Measurements from ENCODE around the gene ACO1. TPM values are rescaled to one million over a fixed set of nuclear protein-coding genes. Genes with fewer than 3 reads are reported as not detected.

ACO1 gene
- total RNA-seq, 1 experiment from 2014 or later: 81.1 TPM

DNA sequence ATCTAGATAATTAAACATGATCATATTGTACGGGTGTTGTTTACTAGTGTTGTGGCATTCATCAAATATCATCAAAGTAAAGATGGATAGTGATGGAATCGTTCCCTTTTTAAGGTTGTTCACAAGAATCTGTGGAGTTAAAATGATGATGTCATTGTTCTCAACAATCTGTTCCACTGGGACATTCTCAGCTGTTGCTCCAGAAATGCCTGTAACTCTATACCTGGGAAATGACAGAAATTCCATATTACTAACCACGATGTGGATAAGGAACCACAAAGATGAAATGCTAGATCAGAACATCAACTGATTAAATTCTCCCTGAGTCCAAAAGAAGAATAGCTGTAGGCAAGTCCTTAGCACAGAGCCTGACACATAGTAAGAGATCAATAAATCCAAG is 103.5 kb downstream of the ACO1 start:
- DNase-seq (ENCODE audit: low read depth): peak; percentile 95

DNA sequence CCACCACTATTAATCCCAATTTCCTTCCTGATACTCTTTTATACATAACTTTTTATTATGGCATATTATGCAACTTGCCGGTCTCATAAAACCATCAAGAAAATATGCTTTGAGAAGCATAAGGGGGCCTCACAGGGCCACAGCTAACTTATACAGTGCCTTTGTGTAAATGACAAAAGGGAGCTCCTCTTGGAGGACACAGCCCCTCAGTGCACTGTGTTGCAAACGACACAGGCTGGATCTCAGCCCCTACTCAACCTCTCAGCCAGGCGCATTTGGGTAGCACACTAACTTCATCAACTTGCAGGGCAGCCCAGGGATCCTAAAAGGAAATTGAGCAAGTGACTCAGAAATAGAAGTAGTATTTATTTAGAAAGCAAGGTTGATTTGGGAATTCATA is 106.2 kb downstream of the ACO1 start:
- DNase-seq (ENCODE audit: low read depth): no peak

DNA sequence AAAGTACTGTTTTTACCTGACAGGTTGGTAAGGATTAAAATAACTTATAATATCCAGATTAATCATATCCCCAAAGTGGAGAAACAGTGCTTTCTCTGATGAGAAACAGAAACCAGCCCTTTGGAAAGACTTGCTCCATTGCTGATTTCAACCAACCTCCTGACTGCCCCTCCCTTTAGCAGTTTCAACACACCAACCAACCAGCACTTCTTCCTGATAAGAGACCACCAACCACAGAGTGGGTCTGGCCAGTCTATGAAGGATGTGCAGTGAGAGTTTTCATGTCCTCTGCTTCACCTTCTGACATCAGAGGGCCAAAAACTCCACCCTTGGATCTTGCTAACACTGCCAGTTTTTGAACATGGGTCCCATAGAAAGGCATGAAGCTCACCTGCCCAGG is 113.5 kb downstream of the ACO1 start:
- DNase-seq (ENCODE audit: low read depth): no peak

DNA sequence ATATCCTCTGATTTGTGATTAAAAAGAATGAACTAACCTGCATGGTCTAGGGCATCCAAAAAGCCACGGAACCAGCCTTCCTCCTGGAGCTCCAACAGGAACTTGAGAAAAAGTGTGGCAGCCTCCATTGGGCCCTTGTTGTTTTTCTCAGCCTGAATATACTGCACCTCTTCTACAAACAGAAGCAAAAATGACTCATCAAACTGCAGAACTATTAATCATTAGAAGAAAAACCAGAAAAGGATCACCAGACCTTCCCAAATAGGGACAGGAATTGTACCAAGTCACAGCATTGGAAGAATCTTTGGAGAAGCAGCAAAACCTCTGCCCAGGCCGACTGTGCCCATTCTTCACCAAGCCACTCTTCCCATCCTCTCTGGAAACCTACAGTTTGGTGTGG is 116.3 kb downstream of the ACO1 start:
- peak; percentile 71 for DNase-seq (ENCODE audit: low read depth)

DNA sequence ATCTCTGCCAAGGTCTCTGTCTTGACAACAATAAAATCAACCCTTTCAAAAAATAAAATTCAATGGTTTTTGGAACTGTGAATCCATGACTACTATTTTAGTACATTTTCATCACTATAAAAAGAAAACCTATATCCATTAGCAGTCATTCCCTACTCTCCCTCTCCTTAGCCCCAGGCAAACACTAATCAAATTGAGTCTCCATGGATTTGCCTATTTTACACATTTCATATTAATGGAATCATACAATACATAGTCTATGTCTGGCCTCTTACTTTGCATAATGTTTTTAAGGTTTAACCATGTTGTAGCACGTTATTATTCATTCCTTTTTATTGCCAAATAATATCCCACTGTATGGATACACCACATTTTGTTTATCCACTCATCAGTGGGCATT is 117.4 kb downstream of the ACO1 start:
- DNase-seq (ENCODE audit: low read depth): no peak

DNA sequence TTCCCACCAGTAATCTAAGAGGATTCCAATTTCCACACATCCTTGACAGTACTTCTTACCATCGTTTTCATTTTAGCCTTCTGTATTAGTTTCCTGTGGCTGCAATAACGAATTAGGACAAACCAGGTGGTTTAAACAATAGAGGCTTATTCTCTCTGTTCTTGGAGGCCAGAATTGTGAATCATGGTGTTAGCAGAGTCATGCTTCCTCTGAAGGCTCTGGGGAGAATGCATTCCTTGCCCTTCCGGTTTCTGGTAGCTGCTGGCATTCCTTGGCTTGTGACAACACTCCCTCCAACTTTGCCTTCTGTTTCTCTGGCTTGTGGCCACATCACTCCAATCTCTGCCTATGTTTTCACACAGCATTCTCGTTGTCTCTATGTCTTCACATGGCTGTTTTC is 118.0 kb downstream of the ACO1 start:
- peak; percentile 82 for DNase-seq (ENCODE audit: low read depth)

DNA sequence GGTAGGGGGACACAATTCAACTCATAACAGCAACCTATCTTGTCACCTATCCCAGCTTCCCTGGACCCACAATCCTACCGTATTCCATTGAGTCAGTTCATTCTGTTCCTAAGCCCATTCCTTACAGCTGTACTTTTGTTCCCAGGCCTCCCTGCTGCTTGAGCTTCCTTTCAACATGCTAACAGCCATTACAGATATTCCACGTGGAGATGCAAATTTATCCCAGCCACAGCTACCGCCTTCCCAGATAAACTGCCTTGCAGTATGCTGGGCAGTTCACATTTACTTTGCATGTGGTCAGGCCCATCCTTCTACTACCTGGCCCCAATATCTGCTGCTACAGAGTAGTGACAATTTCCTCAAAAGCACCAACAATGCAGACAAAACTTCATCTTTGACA is 118.6 kb downstream of the ACO1 start:
- DNase-seq (ENCODE audit: low read depth): no peak

Other genes starting within 250 kb of the ACO1 start
- gene RIGI, start 141.6 kb downstream of the ACO1 start, total RNA-seq (2014; rRNA removed): 10.3 and 18.4 TPM in 2 replicates
- 4.4 and 5.1 TPM in 2 replicates for gene SMIM27, start 167.7 kb downstream of the ACO1 start, total RNA-seq (2014; rRNA removed)
- 30.3 and 30.7 TPM in 2 replicates for gene TOPORS, start 167.9 kb downstream of the ACO1 start, total RNA-seq (2014; rRNA removed)
- 59.9 and 76.2 TPM in 2 replicates for gene NDUFB6, start 188.5 kb downstream of the ACO1 start, total RNA-seq (2014; rRNA removed)